ENCODE data around the gene C1QA. TPM values are rescaled to one million over a fixed set of nuclear protein-coding genes. Genes with fewer than 3 reads are reported as not detected.
A peak's percentile ranks its signal among the peaks of the same experiment; 100 is the strongest.

Gene C1QA
- total and polyA plus RNA-seq, 4 donors = 27.4 to 513 (median 391) TPM

- H3K4me1 ChIP-seq (ENCODE audit: control insufficient read depth in 5 of 5, insufficient read depth in 5 of 5, low read length in 5 of 5) = no peaks in the 10 kb centered on the region
- 35 to 36% methylated on average over 2 of the region's 2 CpGs for WGBS, 2 donors
- no peaks in the 10 kb centered on the region for H3K36me3 ChIP-seq (ENCODE audit: control insufficient read depth in 4 of 4, insufficient read depth in 4 of 4, low read length in 4 of 4)
- H3K27me3 ChIP-seq (ENCODE audit: control insufficient read depth in 3 of 3, insufficient read depth in 3 of 3, low read length in 2 of 3) = peaks cover 0 to 18% (median 9%) of the 10 kb centered on the region in 3 donors
- ATAC-seq (ENCODE audit: insufficient read depth, low FRiP score) = no peak
- TF ChIP-seq CTCF (IDR thresholded peaks at IDR 0.05; ENCODE audit: control extremely low read depth, extremely low read depth) = no peak
- H3K9me3 ChIP-seq (ENCODE audit: control insufficient read depth in 4 of 4, insufficient read depth in 3 of 4, low read length in 3 of 4) = peaks cover 0 to 5% (median 0%) of the 10 kb centered on the region in 4 donors
- H3K9ac ChIP-seq (ENCODE audit: insufficient read depth in 1 of 2, low read length in 2 of 2) = no peak overlapping the region
- H3K27ac ChIP-seq (ENCODE audit: low read depth in 1 of 2, low read length in 1 of 2) = no peak overlapping the region
- no peak overlapping the region for H3K4me3 ChIP-seq
- peak in 1 of 3 donors; percentile 20 for DNase-seq
Measured at GRCh38 chr1:22629886-22630285, 6.5 kb upstream of the C1QA start.

GRCh38 chr1:22633697-22634463 is 2.5 kb upstream of the C1QA start:
- no peak for TF ChIP-seq CTCF (IDR thresholded peaks at IDR 0.05; ENCODE audit: control extremely low read depth, extremely low read depth)
- no peak for ATAC-seq (ENCODE audit: insufficient read depth, low FRiP score)
- H3K27me3 ChIP-seq (ENCODE audit: control insufficient read depth in 3 of 3, insufficient read depth in 3 of 3, low read length in 2 of 3) = peaks cover 0 to 11% (median 0%) of the 10 kb centered on the region in 3 donors

GRCh38 chr1:22635436-22635835 is 992 bp upstream of the C1QA start:
- DNase-seq = no peak
- no peaks in the 10 kb centered on the region for H3K36me3 ChIP-seq (ENCODE audit: control insufficient read depth in 4 of 4, insufficient read depth in 4 of 4, low read length in 4 of 4)
- H3K27ac ChIP-seq (ENCODE audit: low read depth in 1 of 2, low read length in 1 of 2) = no peak overlapping the region
- peaks cover 0 to 8% (median 0%) of the 10 kb centered on the region in 5 donors for H3K4me1 ChIP-seq (ENCODE audit: control insufficient read depth in 5 of 5, insufficient read depth in 5 of 5, low read length in 5 of 5)
- no peak overlapping the region for H3K9ac ChIP-seq (ENCODE audit: insufficient read depth in 1 of 2, low read length in 2 of 2)
- 64 to 70% methylated on average over 7 of the region's 7 CpGs for WGBS, 2 donors
- no peak for ATAC-seq (ENCODE audit: insufficient read depth, low FRiP score)
- peaks cover 0 to 11% (median 0%) of the 10 kb centered on the region in 3 donors for H3K27me3 ChIP-seq (ENCODE audit: control insufficient read depth in 3 of 3, insufficient read depth in 3 of 3, low read length in 2 of 3)
- H3K4me3 ChIP-seq = no peak overlapping the region
- H3K9me3 ChIP-seq (ENCODE audit: control insufficient read depth in 4 of 4, insufficient read depth in 3 of 4, low read length in 3 of 4) = no peaks in the 10 kb centered on the region
- TF ChIP-seq CTCF (IDR thresholded peaks at IDR 0.05; ENCODE audit: control extremely low read depth, extremely low read depth) = no peak

More at GRCh38 chr1:22633697-22634463, 2.5 kb upstream of the C1QA start:
- Histone ChIP-seq H3K36me3 (ENCODE audit: control insufficient read depth in 4 of 4, insufficient read depth in 4 of 4, low read length in 4 of 4) (no peaks in the 10 kb centered on the region), H3K27ac (ENCODE audit: low read depth in 1 of 2, low read length in 1 of 2) (no peak overlapping the region), H3K4me3 (no peak overlapping the region), H3K9ac (ENCODE audit: insufficient read depth in 1 of 2, low read length in 2 of 2) (no peak overlapping the region), H3K4me1 (ENCODE audit: control insufficient read depth in 5 of 5, insufficient read depth in 5 of 5, low read length in 5 of 5) (peaks cover 0 to 8% (median 0%) of the 10 kb centered on the region in 5 donors), H3K9me3 (ENCODE audit: control insufficient read depth in 4 of 4, insufficient read depth in 3 of 4, low read length in 3 of 4) (no peaks in the 10 kb centered on the region)
- no peak for DNase-seq
- WGBS, 2 donors = 81 to 92% methylated on average over 10 of the region's 10 CpGs
